ENCODE measurements around the gene RER1. TPM values are rescaled to one million over a fixed set of nuclear protein-coding genes. Genes with fewer than 3 reads are reported as not detected.

RER1 gene
- polyA plus RNA-seq, 1 donor from 2014 or later: 58.7 TPM

GRCh38 chr1:2404142-2404889 is 12.7 kb downstream of the RER1 start:
- Histone ChIP-seq H3K36me3 (ENCODE audit: insufficient read depth, low read length) (no peaks in the 10 kb centered on the region), H3K27ac (ENCODE audit: low read length) (no peak overlapping the region), H2AFZ (ENCODE audit: low read depth, low read length) (no peak overlapping the region), H3F3A (ENCODE audit: insufficient read depth, low read length, poor library complexity, severe bottlenecking) (no peaks in the 10 kb centered on the region), H3K9me2 (ENCODE audit: insufficient read depth, low read length) (no peaks in the 10 kb centered on the region), H4K20me1 (ENCODE audit: insufficient read depth) (no peaks in the 10 kb centered on the region), H3K27me3 (ENCODE audit: insufficient read depth, low read depth, low read length) (no peaks in the 10 kb centered on the region), H3K9me3 (ENCODE audit: low read length) (no peaks in the 10 kb centered on the region), H3K79me2 (replicated peaks; ENCODE audit: insufficient read depth, low read length) (no peaks in the 10 kb centered on the region), H3K4me2 (ENCODE audit: low read length) (no peak overlapping the region), H3K9ac (ENCODE audit: low read length) (no peak overlapping the region), H3K4me3 (ENCODE audit: low read length) (no peak overlapping the region)
- TF ChIP-seq CTCF (IDR thresholded peaks at IDR 0.05; ENCODE audit: poor library complexity, severe bottlenecking): no peak
- TF ChIP-seq REST (IDR thresholded peaks at IDR 0.05; ENCODE audit: borderline replicate concordance): no peak
- no peak for TF ChIP-seq POLR2AphosphoS5 (IDR thresholded peaks at IDR 0.05)
- TF ChIP-seq SMC3 (conservative IDR thresholded peaks at IDR 0.05; ENCODE audit: poor library complexity): no peak
- no peak for TF ChIP-seq MXI1 (conservative IDR thresholded peaks at IDR 0.05; ENCODE audit: poor library complexity, severe bottlenecking)
- TF ChIP-seq RAD21 (conservative IDR thresholded peaks at IDR 0.05): no peak
- TF ChIP-seq EP300 (conservative IDR thresholded peaks at IDR 0.05; ENCODE audit: poor library complexity, severe bottlenecking): no peak
- TF ChIP-seq TAF1 (IDR thresholded peaks at IDR 0.05; ENCODE audit: low read depth): no peak
- no peak for TF ChIP-seq EZH2 (IDR thresholded peaks at IDR 0.05; ENCODE audit: borderline replicate concordance, insufficient read depth, low read length, poor library complexity, severe bottlenecking)

DNA sequence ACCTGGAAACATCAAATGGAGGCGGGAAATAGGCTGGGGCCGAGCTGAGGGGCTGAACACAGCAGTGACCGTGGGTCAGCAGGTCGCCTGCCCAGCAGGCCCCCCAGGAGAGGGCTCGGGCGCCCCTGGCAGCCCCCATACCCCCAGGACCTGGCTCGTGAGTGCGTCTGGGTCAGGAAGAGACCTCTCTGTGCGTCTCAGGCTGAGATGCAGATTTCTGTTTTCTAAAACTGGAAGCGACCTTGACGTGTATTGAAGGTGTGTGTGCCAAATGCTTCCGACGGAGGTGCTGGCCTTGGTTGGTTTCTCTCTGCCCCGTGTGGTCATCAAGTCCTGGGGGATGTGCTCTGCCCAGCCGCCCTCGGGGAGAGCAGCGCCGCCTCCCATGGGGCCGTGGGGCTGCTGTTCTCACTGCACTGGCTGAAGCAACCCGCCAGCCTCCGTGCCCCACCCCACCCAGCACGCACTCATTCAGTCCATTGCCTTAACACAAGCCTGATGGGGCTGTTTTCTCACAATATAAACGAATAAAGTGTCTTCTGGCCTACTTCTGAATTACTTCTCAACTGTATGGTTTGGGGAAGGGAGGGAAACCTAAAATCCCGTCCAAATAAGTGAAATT is 13.4 kb downstream of the RER1 start:
- no peaks in the 10 kb centered on the region for H3K36me3 ChIP-seq (ENCODE audit: insufficient read depth, low read length)
- no peak overlapping the region for H3K27ac ChIP-seq (ENCODE audit: low read length)
- no peak overlapping the region for H3K4me3 ChIP-seq (ENCODE audit: low read length)
- H2AFZ ChIP-seq (ENCODE audit: low read depth, low read length): no peak overlapping the region
- no peaks in the 10 kb centered on the region for H3F3A ChIP-seq (ENCODE audit: insufficient read depth, low read length, poor library complexity, severe bottlenecking)
- no peaks in the 10 kb centered on the region for H3K9me3 ChIP-seq (ENCODE audit: low read length)
- H3K9ac ChIP-seq (ENCODE audit: low read length): no peak overlapping the region
- no peaks in the 10 kb centered on the region for H3K9me2 ChIP-seq (ENCODE audit: insufficient read depth, low read length)
- no peaks in the 10 kb centered on the region for H3K27me3 ChIP-seq (ENCODE audit: insufficient read depth, low read depth, low read length)
- no peaks in the 10 kb centered on the region for H3K79me2 ChIP-seq (replicated peaks; ENCODE audit: insufficient read depth, low read length)
- TF ChIP-seq REST (IDR thresholded peaks at IDR 0.05; ENCODE audit: borderline replicate concordance) (no peak), MXI1 (conservative IDR thresholded peaks at IDR 0.05; ENCODE audit: poor library complexity, severe bottlenecking) (no peak), SMC3 (conservative IDR thresholded peaks at IDR 0.05; ENCODE audit: poor library complexity) (no peak), EP300 (conservative IDR thresholded peaks at IDR 0.05; ENCODE audit: poor library complexity, severe bottlenecking) (no peak), EZH2 (IDR thresholded peaks at IDR 0.05; ENCODE audit: borderline replicate concordance, insufficient read depth, low read length, poor library complexity, severe bottlenecking) (no peak), TAF1 (IDR thresholded peaks at IDR 0.05; ENCODE audit: low read depth) (no peak), RAD21 (conservative IDR thresholded peaks at IDR 0.05) (no peak), POLR2AphosphoS5 (IDR thresholded peaks at IDR 0.05) (no peak), CTCF (IDR thresholded peaks at IDR 0.05; ENCODE audit: poor library complexity, severe bottlenecking) (no peak)
- H4K20me1 ChIP-seq (ENCODE audit: insufficient read depth): no peaks in the 10 kb centered on the region
- no peak overlapping the region for H3K4me2 ChIP-seq (ENCODE audit: low read length)
